BLaER1 (cell line): ENCODE results near the gene IRF2BPL.
A peak's percentile ranks its signal among the peaks of the same experiment; 100 is the strongest.
"Not testable (repeated sequence)": the region's sequence is repeated elsewhere in the genome, so short reads cannot be mapped to it uniquely, and the experiment has no call there.

Experiments used
- H3K27ac ChIP-seq: shearing (Covaris generic); formaldehyde crosslinking; 2 replicates; pipeline ENCODE4 v1.8.1; 2022
- H3K27me3 ChIP-seq: shearing (Covaris generic); formaldehyde crosslinking; 2 replicates; pipeline ENCODE4 v1.8.1; 2022
- H3K36me3 ChIP-seq: shearing (Covaris generic); formaldehyde crosslinking; 2 replicates; pipeline ENCODE4 v1.8.1; 2022
- H3K4me1 ChIP-seq: shearing (Covaris generic); formaldehyde crosslinking; 2 replicates; pipeline ENCODE4 v1.8.1; 2022
- H3K4me2 ChIP-seq: shearing (Covaris generic); formaldehyde crosslinking; 2 replicates; pipeline ENCODE4 v1.8.1; 2022
- H3K4me3 ChIP-seq: shearing (Covaris generic); formaldehyde crosslinking; 2 replicates; pipeline ENCODE4 v1.8.1; 2022
- H3K9ac ChIP-seq: shearing (Covaris generic); formaldehyde crosslinking; 2 replicates; pipeline ENCODE4 v1.8.1; 2022
- H3K9me3 ChIP-seq: shearing (Covaris generic); formaldehyde crosslinking; 2 replicates; pipeline ENCODE4 v1.8.1; 2022
- H4K20me1 ChIP-seq: shearing (Covaris generic); formaldehyde crosslinking; 2 replicates; pipeline ENCODE4 v1.8.1; 2022
- Cebpa-rat ChIP-seq: shearing (Covaris generic); IDR thresholded peaks from 2 replicates; pipeline ENCODE4 v1.8.1; 2022

Gene IRF2BPL

DNA sequence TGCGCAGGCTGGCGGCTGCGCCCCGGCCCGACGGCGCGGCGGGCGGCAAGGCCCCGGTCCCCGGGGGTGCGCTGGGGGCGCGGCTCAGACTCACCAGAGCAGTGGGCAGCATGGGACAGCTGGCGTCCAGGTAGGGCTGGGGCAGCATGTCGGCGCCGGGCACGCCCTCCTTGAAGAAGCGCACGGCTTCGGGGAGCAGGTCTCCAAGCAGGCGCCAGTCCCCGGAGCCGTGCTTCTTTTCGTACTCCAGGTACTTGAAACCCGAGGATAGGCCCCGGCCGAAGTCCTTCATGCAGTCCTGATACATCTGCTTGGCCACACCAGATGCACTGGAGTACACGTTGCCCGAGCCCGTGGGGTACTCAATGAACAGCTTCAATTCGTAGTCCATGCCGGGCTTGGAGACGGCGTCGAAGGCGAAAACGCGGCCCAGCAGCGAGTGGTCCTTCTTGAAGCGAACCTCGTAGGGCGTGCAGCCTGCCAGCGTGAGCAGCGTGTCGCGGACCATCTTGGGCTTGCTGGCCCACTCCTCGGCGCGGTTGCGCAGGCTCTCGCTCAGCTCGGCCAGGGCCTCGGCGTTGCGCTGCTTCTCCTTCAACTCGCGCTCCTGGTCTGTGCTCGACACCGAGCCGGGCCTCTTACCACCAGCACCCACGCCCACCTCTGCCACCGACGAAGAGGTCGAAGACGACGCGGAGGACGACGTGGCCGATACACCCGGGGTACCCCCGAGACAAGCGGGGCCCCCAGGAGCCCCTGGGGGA lies 2.2 kb downstream of the IRF2BPL start:
- H3K9me3 ChIP-seq: no peaks in the 10 kb centered on the region
- peaks cover 12% of the 10 kb centered on the region for H3K36me3 ChIP-seq
- peak overlapping the region; percentile 81 for H3K4me2 ChIP-seq
- peaks cover 39% of the 10 kb centered on the region for H4K20me1 ChIP-seq
- TF ChIP-seq Cebpa-rat: no peak
- H3K4me1 ChIP-seq: peaks cover 74% of the 10 kb centered on the region
- no peaks in the 10 kb centered on the region for H3K27me3 ChIP-seq
- peak overlapping the region; percentile 89 for H3K9ac ChIP-seq
- peak overlapping the region; percentile 78 for H3K4me3 ChIP-seq
- H3K27ac ChIP-seq: peak overlapping the region; percentile 94; the same call in 1 of the 2 replicates

DNA sequence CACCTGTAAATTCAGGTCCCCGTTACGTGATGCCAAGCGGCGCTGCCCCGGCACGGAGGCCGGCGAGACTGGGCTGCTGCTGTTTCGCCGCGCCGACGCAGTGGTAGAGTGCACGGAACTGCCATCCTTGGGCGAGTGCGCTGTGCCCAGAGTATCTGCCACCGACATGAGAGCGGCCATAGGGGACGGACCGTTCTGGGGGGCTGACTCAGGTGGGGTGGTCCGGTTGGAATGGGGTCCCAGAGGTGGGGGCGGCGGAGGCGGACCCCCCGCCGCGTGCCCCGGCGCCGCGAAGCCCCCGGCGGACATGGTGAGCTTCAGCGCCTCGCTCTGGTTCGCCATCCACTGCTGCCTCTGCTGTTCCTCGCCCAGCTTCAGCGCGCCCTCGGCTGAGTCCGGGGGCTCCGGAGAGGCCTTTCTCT lies 2.8 kb downstream of the IRF2BPL start:
- Histone ChIP-seq H3K9ac (no peak overlapping the region), H3K4me3 (peak overlapping the region; percentile 78; the same call in 1 of the 2 replicates), H3K4me1 (peaks cover 76% of the 10 kb centered on the region), H4K20me1 (peaks cover 39% of the 10 kb centered on the region), H3K27me3 (no peaks in the 10 kb centered on the region), H3K4me2 (peak overlapping the region; percentile 81), H3K9me3 (no peaks in the 10 kb centered on the region), H3K27ac (no peak overlapping the region), H3K36me3 (peaks cover 12% of the 10 kb centered on the region)
- no peak for TF ChIP-seq Cebpa-rat

GRCh38 chr14:77024171-77024691 lies 4.3 kb downstream of the IRF2BPL start:
- Histone ChIP-seq H3K9me3 (no peaks in the 10 kb centered on the region), H3K4me2 (peak overlapping the region; percentile 81), H3K4me1 (peaks cover 68% of the 10 kb centered on the region), H3K27ac (no peak overlapping the region), H3K36me3 (peaks cover 12% of the 10 kb centered on the region), H3K9ac (no peak overlapping the region), H4K20me1 (peaks cover 39% of the 10 kb centered on the region), H3K27me3 (no peaks in the 10 kb centered on the region), H3K4me3 (no peak overlapping the region)
- no peak for TF ChIP-seq Cebpa-rat

GRCh38 chr14:77023001-77023996 lies 5.2 kb downstream of the IRF2BPL start:
- Histone ChIP-seq H3K27ac (peak overlapping the region; percentile 62), H3K9me3 (no peaks in the 10 kb centered on the region), H3K4me3 (no peak overlapping the region), H3K4me2 (peak overlapping the region; percentile 81), H3K4me1 (peaks cover 66% of the 10 kb centered on the region), H3K27me3 (no peaks in the 10 kb centered on the region), H3K9ac (peak overlapping the region; percentile 21; the same call in 1 of the 2 replicates), H4K20me1 (peaks cover 39% of the 10 kb centered on the region), H3K36me3 (peaks cover 12% of the 10 kb centered on the region)
- TF ChIP-seq Cebpa-rat: no peak

DNA sequence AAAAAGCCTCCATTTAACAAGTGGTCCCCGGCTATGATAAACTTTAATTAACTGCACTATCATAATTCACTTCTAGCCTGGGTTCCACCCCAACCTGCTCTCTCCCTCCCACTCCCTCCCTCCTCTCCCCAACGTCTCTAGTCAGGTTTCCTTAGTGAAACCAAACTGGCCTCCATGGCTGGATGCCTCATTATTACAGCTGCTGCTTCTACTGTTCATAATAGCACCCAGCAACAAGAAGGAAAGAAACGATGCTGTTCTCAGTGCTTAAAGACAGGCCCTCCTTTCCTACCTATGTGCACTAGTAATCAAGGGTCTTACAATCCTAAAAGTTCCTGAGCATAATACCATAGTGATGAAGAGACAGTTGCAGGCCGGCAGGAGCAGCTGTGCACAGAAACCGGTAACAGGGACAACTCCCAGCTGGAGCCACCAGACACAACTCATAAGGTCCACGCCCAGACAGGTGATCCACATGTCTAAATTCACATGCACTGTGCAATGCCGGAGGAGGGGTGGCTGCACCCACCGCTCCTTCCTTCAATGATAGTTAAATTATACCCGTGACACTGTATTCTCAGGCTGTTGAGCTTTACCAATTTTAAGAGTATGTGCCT lies 6.2 kb downstream of the IRF2BPL start:
- Histone ChIP-seq H3K4me3 (no peak overlapping the region), H3K9ac (peak overlapping the region; percentile 53; the same call in 1 of the 2 replicates), H3K27ac (peak overlapping the region; percentile 62; the same call in 1 of the 2 replicates), H3K4me2 (peak overlapping the region; percentile 81), H3K9me3 (no peaks in the 10 kb centered on the region), H4K20me1 (peaks cover 39% of the 10 kb centered on the region), H3K36me3 (peaks cover 12% of the 10 kb centered on the region), H3K27me3 (no peaks in the 10 kb centered on the region), H3K4me1 (peaks cover 75% of the 10 kb centered on the region)
- TF ChIP-seq Cebpa-rat: no peak

- H3K4me3 ChIP-seq, H3K9me3 ChIP-seq, H3K27me3 ChIP-seq, H3K9ac ChIP-seq: not testable (repeated sequence)
- Histone ChIP-seq H3K36me3 (peaks cover 12% of the 10 kb centered on the region), H3K4me1 (peaks cover 68% of the 10 kb centered on the region), H3K4me2 (peak overlapping the region; percentile 81), H3K27ac (peak overlapping the region; percentile 62; the same call in 1 of the 2 replicates), H4K20me1 (peaks cover 32% of the 10 kb centered on the region)
Observed at GRCh38 chr14:77021424-77021823, 7.1 kb downstream of the IRF2BPL start.

- H3K9ac ChIP-seq: no peak overlapping the region
- no peak overlapping the region for H3K4me3 ChIP-seq
- H3K27ac ChIP-seq: no peak overlapping the region
- H3K9me3 ChIP-seq: no peaks in the 10 kb centered on the region
- H4K20me1 ChIP-seq: peaks cover 8% of the 10 kb centered on the region
- no peak overlapping the region for H3K4me2 ChIP-seq
- peaks cover 42% of the 10 kb centered on the region for H3K4me1 ChIP-seq
- H3K27me3 ChIP-seq: no peaks in the 10 kb centered on the region
- TF ChIP-seq Cebpa-rat: no peak
- no peaks in the 10 kb centered on the region for H3K36me3 ChIP-seq
Observed at GRCh38 chr14:77018785-77019184, 9.7 kb downstream of the IRF2BPL start.

DNA sequence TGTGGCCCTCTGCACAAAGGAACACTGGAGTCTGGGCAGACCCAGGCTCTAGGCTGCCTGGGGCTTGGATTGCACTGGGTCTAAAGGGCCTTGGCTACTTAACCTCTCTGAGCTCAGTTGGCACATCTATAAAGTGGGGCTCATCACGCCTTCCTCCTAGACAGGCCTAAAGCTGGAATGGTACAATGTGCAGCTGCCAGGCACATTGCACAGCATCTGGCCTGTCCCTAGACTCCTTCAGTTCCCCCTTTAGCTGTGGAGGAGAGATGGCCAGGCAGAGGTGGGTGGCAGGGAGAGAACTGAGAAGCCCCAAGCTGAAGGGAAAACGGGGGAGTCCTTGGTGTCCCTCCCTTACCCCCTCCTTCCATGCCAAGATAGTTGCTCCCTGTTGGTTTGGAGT lies 10.8 kb downstream of the IRF2BPL start:
- Histone ChIP-seq H3K4me1 (peaks cover 30% of the 10 kb centered on the region), H3K4me3 (no peak overlapping the region), H3K27me3 (no peaks in the 10 kb centered on the region)

DNA sequence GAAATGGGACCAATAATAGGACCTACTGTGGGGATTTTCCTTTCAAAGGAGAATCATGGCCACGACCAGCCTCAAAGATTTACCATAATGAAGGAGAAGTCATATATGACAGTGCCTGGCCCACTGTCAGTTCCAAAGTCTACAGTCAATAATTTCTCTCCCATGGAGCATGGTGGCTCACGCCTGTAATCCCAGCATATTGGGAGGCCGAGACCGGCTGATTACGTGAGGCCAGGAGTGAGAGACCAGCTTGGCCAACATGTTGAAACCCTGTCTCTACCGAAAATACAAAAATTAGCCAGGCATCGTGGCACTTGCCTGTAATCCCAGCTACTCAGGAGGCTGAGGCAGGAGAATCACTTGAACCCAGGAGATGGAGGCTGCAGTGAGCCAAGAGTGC lies 13.8 kb downstream of the IRF2BPL start:
- TF ChIP-seq Cebpa-rat: no peak

More for the DNA sequence above, 10.8 kb downstream of the IRF2BPL start:
- Histone ChIP-seq H3K27ac (no peak overlapping the region), H3K9me3 (no peaks in the 10 kb centered on the region), H3K9ac (no peak overlapping the region), H4K20me1 (no peaks in the 10 kb centered on the region), H3K4me2 (no peak overlapping the region), H3K36me3 (no peaks in the 10 kb centered on the region)
- no peak for TF ChIP-seq Cebpa-rat

More for the DNA sequence above, 13.8 kb downstream of the IRF2BPL start:
- no peak overlapping the region for H3K4me2 ChIP-seq
- H3K9ac ChIP-seq: no peak overlapping the region
- no peaks in the 10 kb centered on the region for H4K20me1 ChIP-seq
- no peak overlapping the region for H3K4me3 ChIP-seq
- no peaks in the 10 kb centered on the region for H3K27me3 ChIP-seq
- no peaks in the 10 kb centered on the region for H3K36me3 ChIP-seq
- no peaks in the 10 kb centered on the region for H3K9me3 ChIP-seq
- no peak overlapping the region for H3K27ac ChIP-seq
- H3K4me1 ChIP-seq: peaks cover 12% of the 10 kb centered on the region; the same call in 1 of the 2 replicates
